Peyer's patch (tissue), 4 donors: Measurements from ENCODE around the gene HK3. TPM values are rescaled to one million over a fixed set of nuclear protein-coding genes. Genes with fewer than 3 reads are reported as not detected.

Experiments
- DNase-seq, 3 donors: peaks; one replicate each; pipeline ENCODE4 v3.0.0-alpha.2; 2017 to 2019
- H3K27ac ChIP-seq, 4 donors: fragments of 200-600 bp; sonication (generic); one replicate each; pipeline ENCODE4 v1.5.1; 2016 to 2019
- H3K27me3 ChIP-seq, 2 donors: fragments of 200-600 bp; sonication (generic); one replicate each; pipeline ENCODE4 v1.5.1; 2019
- H3K36me3 ChIP-seq, 3 donors: fragments of 200-600 bp; sonication (generic); one replicate each; pipeline ENCODE4 v1.5.1; 2016 to 2019
- H3K4me1 ChIP-seq, 4 donors: fragments of 200-600 bp; sonication (generic); one replicate each; pipeline ENCODE4 v1.5.1; 2016 to 2019
- H3K4me3 ChIP-seq, 4 donors: fragments of 200-600 bp; sonication (generic); 1 replicate in 3 of 4; 2 replicates in 1 of 4; pipeline ENCODE4 v1.5.1; 2016 to 2019; ENCODE audit warnings: mild to moderate bottlenecking in 1 of 4
- H3K9me3 ChIP-seq, 4 donors: fragments of 200-600 bp; sonication (generic); one replicate each; pipeline ENCODE4 v1.5.1; 2016 to 2019; ENCODE audit warnings: mild to moderate bottlenecking in 1 of 4
- CTCF ChIP-seq, 6 experiments: fragments of 450-650 bp in 4 of 6; fragments of 200-600 bp in 2 of 6; sonication (generic) in 1 of 6; IDR thresholded peaks; one replicate each; pipeline ENCODE4 v1.5.1; 2017 to 2019; ENCODE audit warnings: antibody characterized with exemption in 6 of 6, mild to moderate bottlenecking in 3 of 6, moderate library complexity in 1 of 6
- POLR2A ChIP-seq, 2 donors: fragments of 450-650 bp; IDR thresholded peaks; one replicate each; pipeline ENCODE4 v1.5.1; 2017; ENCODE audit warnings: antibody characterized with exemption in 2 of 2, mild to moderate bottlenecking in 2 of 2, moderate library complexity in 2 of 2
- total RNA-seq, 4 donors: library from RNA; depleted of rRNA; stranded (reverse); fragments of >200 nt; gene quantifications; one replicate each; pipeline ENCODE4 v1.1.0, GENCODE V29; 2016

HK3 gene
- total RNA-seq, 4 donors from 2014 or later: 1.6 to 7.4 (median 3.6) TPM

- DNase-seq: no peak
- H3K27me3 ChIP-seq: no peaks in the 10 kb centered on the region
- no peaks in the 10 kb centered on the region for H3K36me3 ChIP-seq
- no peak for TF ChIP-seq POLR2A (IDR thresholded peaks at IDR 0.05)
- TF ChIP-seq CTCF (IDR thresholded peaks at IDR 0.05): no peak
- no peak overlapping the region for H3K27ac ChIP-seq
- H3K9me3 ChIP-seq: no peaks in the 10 kb centered on the region
- H3K4me1 ChIP-seq: no peaks in the 10 kb centered on the region
- H3K4me3 ChIP-seq: no peak overlapping the region
Measured at GRCh38 chr5:176847726-176848290, 51.3 kb downstream of the HK3 start.

- Histone ChIP-seq H3K27ac (no peak overlapping the region), H3K36me3 (no peaks in the 10 kb centered on the region), H3K9me3 (no peaks in the 10 kb centered on the region), H3K4me1 (no peaks in the 10 kb centered on the region), H3K4me3 (no peak overlapping the region), H3K27me3 (no peaks in the 10 kb centered on the region)
- TF ChIP-seq POLR2A (IDR thresholded peaks at IDR 0.05) (no peak), CTCF (IDR thresholded peaks at IDR 0.05) (no peak)
- no peak for DNase-seq
Measured at GRCh38 chr5:176847148-176847547, 52.0 kb downstream of the HK3 start.

GRCh38 chr5:176846335-176847140 lies 52.6 kb downstream of the HK3 start:
- no peaks in the 10 kb centered on the region for H3K9me3 ChIP-seq
- no peak overlapping the region for H3K27ac ChIP-seq
- no peaks in the 10 kb centered on the region for H3K4me1 ChIP-seq
- TF ChIP-seq POLR2A (IDR thresholded peaks at IDR 0.05) (no peak), CTCF (IDR thresholded peaks at IDR 0.05) (no peak)
- no peak overlapping the region for H3K4me3 ChIP-seq
- no peaks in the 10 kb centered on the region for H3K27me3 ChIP-seq
- no peak for DNase-seq
- H3K36me3 ChIP-seq: no peaks in the 10 kb centered on the region

GRCh38 chr5:176845392-176845713 lies 53.8 kb downstream of the HK3 start:
- no peak overlapping the region for H3K27ac ChIP-seq
- TF ChIP-seq CTCF (IDR thresholded peaks at IDR 0.05) (no peak), POLR2A (IDR thresholded peaks at IDR 0.05) (no peak)
- no peaks in the 10 kb centered on the region for H3K36me3 ChIP-seq
- no peaks in the 10 kb centered on the region for H3K27me3 ChIP-seq
- no peaks in the 10 kb centered on the region for H3K4me1 ChIP-seq
- no peaks in the 10 kb centered on the region for H3K9me3 ChIP-seq
- H3K4me3 ChIP-seq: no peak overlapping the region
- no peak for DNase-seq

GRCh38 chr5:176844706-176845391 lies 54.3 kb downstream of the HK3 start:
- H3K4me3 ChIP-seq: no peak overlapping the region
- H3K4me1 ChIP-seq: no peaks in the 10 kb centered on the region
- H3K36me3 ChIP-seq: no peaks in the 10 kb centered on the region
- no peak for TF ChIP-seq CTCF (IDR thresholded peaks at IDR 0.05)
- no peak for TF ChIP-seq POLR2A (IDR thresholded peaks at IDR 0.05)
- H3K27me3 ChIP-seq: no peaks in the 10 kb centered on the region
- H3K9me3 ChIP-seq: no peaks in the 10 kb centered on the region
- H3K27ac ChIP-seq: no peak overlapping the region
- no peak for DNase-seq
